Caco-2 (cell line): Measurements from ENCODE around the gene VGLL3. TPM values are rescaled to one million over a fixed set of nuclear protein-coding genes. Genes with fewer than 3 reads are reported as not detected.

Experiments
- BruUV-seq: library from RNA; stranded (reverse); fragments of 400-500 nt; replicated peaks from 2 replicates; lab custom pipeline; 2021; lab: Mats Ljungman, UMichigan
- CTCF ChIA-PET: fragments of 300-600 bp; sonication (Branson Sonifier 250); formaldehyde crosslinking; loops from one replicate; lab custom pipeline; 2022; ENCODE audit warnings: antibody characterized with exemption; lab: Charles Lee
- POLR2A ChIA-PET: fragments of 300-600 bp; sonication (Branson Sonifier 250); formaldehyde crosslinking; loops from one replicate; lab custom pipeline; 2022; ENCODE audit warnings: antibody characterized with exemption; lab: Charles Lee
- DNase-seq, 2 experiments: peaks; one replicate each; pipeline versions ENCODE4 v3.0.0 to v3.0.0-alpha.2; 2020 to 2022
- H3K27me3 ChIP-seq: replicated peaks from 2 replicates; pipeline ENCODE4 v1.6.0; 2011; ENCODE audit warnings: low read length; ENCODE audit not compliant: control insufficient read depth, insufficient read depth
- H3K36me3 ChIP-seq: 2 replicates; pipeline ENCODE4 v1.5.1; 2011; ENCODE audit warnings: low read length; ENCODE audit not compliant: control insufficient read depth, insufficient read depth
- H3K4me1 ChIP-seq: fragments of 250-450 bp; sonication (Bioruptor Pico); 2 replicates; pipeline ENCODE4 v1.5.1; 2020; ENCODE audit warnings: mild to moderate bottlenecking
- H3K4me3 ChIP-seq: 2 replicates; pipeline ENCODE4 v1.5.1; 2011; ENCODE audit warnings: low read depth, mild to moderate bottlenecking, control low read depth, low read length
- H3K9me3 ChIP-seq: fragments of 250-450 bp; sonication (Bioruptor Pico); 2 replicates; pipeline ENCODE4 v1.5.1; 2020; ENCODE audit warnings: mild to moderate bottlenecking, moderate library complexity
- H3K27ac Mint-ChIP-seq: one replicate; pipeline ENCODE4 v1.8.0; 2022; ENCODE audit warnings: mixed read lengths; ENCODE audit not compliant: unreplicated experiment
- H3K27me3 Mint-ChIP-seq: one replicate; pipeline ENCODE4 v1.8.0; 2022; ENCODE audit warnings: mixed read lengths; ENCODE audit not compliant: insufficient read depth, unreplicated experiment
- H3K36me3 Mint-ChIP-seq: one replicate; pipeline ENCODE4 v1.8.0; 2022; ENCODE audit warnings: mild to moderate bottlenecking, mixed read lengths; ENCODE audit not compliant: insufficient read depth, unreplicated experiment
- H3K4me1 Mint-ChIP-seq: one replicate; pipeline ENCODE4 v1.8.0; 2022; ENCODE audit warnings: low read depth, mixed read lengths; ENCODE audit not compliant: unreplicated experiment
- H3K4me3 Mint-ChIP-seq: one replicate; pipeline ENCODE4 v1.8.0; 2022; ENCODE audit warnings: mild to moderate bottlenecking, moderate library complexity, mixed read lengths; ENCODE audit not compliant: unreplicated experiment
- H3K9me3 Mint-ChIP-seq: one replicate; pipeline ENCODE4 v1.8.0; 2022; ENCODE audit warnings: mixed read lengths; ENCODE audit not compliant: unreplicated experiment
- intact Hi-C: fragments of 100-400 bp; cut with micrococcal nuclease; formaldehyde crosslinking; loops from one replicate; pipeline ENCODE4 v1.10.0; 2022; ENCODE audit not compliant: unreplicated experiment
- total RNA-seq: library from RNA; stranded (reverse); gene quantifications from 2 replicates; pipeline ENCODE4 v1.2.3, GENCODE V29; 2022
- TF ChIP-seq, protein P1 (sequence below), 2 experiments: fragments of 200-600 bp in 1 of 2; IDR thresholded peaks; 1 replicate in 1 of 2; 2 replicates in 1 of 2; pipeline versions ENCODE4 v1.5.1 to v1.8.0; 2011 to 2022; ENCODE audit warnings: antibody characterized with exemption in 1 of 2, control low read depth in 1 of 2, inconsistent platforms in 1 of 2, low read depth in 1 of 2, low read length in 1 of 2, mild to moderate bottlenecking in 1 of 2, moderate library complexity in 1 of 2; ENCODE audit not compliant: insufficient read depth in 1 of 2, severe bottlenecking in 1 of 2, unreplicated experiment in 1 of 2

Gene VGLL3
- total RNA-seq, 1 experiment from 2014 or later, result 8.2 TPM

- H3K4me1 Mint-ChIP-seq, result peaks cover 15% of the 10 kb centered on the region
- Histone ChIP-seq H3K4me1 (no peaks in the 10 kb centered on the region), H3K9me3 (no peaks in the 10 kb centered on the region), H3K27me3 (no peaks in the 10 kb centered on the region), H3K4me3 (no peak overlapping the region), H3K36me3 (no peaks in the 10 kb centered on the region)
- BruUV-seq, result no TSS peak
- no peaks in the 10 kb centered on the region for H3K9me3 Mint-ChIP-seq
- TF ChIP-seq, protein P1, sequence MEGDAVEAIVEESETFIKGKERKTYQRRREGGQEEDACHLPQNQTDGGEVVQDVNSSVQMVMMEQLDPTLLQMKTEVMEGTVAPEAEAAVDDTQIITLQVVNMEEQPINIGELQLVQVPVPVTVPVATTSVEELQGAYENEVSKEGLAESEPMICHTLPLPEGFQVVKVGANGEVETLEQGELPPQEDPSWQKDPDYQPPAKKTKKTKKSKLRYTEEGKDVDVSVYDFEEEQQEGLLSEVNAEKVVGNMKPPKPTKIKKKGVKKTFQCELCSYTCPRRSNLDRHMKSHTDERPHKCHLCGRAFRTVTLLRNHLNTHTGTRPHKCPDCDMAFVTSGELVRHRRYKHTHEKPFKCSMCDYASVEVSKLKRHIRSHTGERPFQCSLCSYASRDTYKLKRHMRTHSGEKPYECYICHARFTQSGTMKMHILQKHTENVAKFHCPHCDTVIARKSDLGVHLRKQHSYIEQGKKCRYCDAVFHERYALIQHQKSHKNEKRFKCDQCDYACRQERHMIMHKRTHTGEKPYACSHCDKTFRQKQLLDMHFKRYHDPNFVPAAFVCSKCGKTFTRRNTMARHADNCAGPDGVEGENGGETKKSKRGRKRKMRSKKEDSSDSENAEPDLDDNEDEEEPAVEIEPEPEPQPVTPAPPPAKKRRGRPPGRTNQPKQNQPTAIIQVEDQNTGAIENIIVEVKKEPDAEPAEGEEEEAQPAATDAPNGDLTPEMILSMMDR (IDR thresholded peaks at IDR 0.05; ENCODE audit: insufficient read depth in 1 of 2, low read depth in 1 of 2, low read length in 1 of 2, severe bottlenecking in 1 of 2, unreplicated experiment in 1 of 2), result no peak
- no peaks in the 10 kb centered on the region for H3K27me3 Mint-ChIP-seq
- no peaks in the 10 kb centered on the region for H3K36me3 Mint-ChIP-seq
- H3K4me3 Mint-ChIP-seq, result no peak overlapping the region
- no peak overlapping the region for H3K27ac Mint-ChIP-seq
- intact Hi-C loops, result no loop called here
- ChIA-PET CTCF (no interaction called here), POLR2A (no interaction called here)
- no peak for DNase-seq
These were observed 41.1 kb downstream of the VGLL3 start for GRCh38 chr3:86949850-86950249.

GRCh38 chr3:86948822-86949221, 42.1 kb downstream of the VGLL3 start:
- DNase-seq, result no peak
- H3K27ac Mint-ChIP-seq, result no peak overlapping the region

GRCh38 chr3:86942206-86942605, 48.7 kb downstream of the VGLL3 start:
- CTCF ChIA-PET, result no interaction called here
- TF ChIP-seq, protein P1 (IDR thresholded peaks at IDR 0.05; ENCODE audit: insufficient read depth in 1 of 2, low read depth in 1 of 2, low read length in 1 of 2, severe bottlenecking in 1 of 2, unreplicated experiment in 1 of 2), result no peak
- BruUV-seq, result no TSS peak
- Mint-ChIP-seq H3K9me3 (no peaks in the 10 kb centered on the region), H3K27ac (no peak overlapping the region), H3K27me3 (no peaks in the 10 kb centered on the region), H3K36me3 (no peaks in the 10 kb centered on the region), H3K4me1 (no peaks in the 10 kb centered on the region), H3K4me3 (no peak overlapping the region)
- POLR2A ChIA-PET, result no interaction called here
- Histone ChIP-seq H3K27me3 (no peaks in the 10 kb centered on the region), H3K4me1 (no peaks in the 10 kb centered on the region), H3K9me3 (no peaks in the 10 kb centered on the region), H3K36me3 (no peaks in the 10 kb centered on the region), H3K4me3 (no peak overlapping the region)
- intact Hi-C loops, result no loop called here
- DNase-seq, result no peak

More at GRCh38 chr3:86948822-86949221, 42.1 kb downstream of the VGLL3 start:
- no peaks in the 10 kb centered on the region for H3K36me3 ChIP-seq
- no peaks in the 10 kb centered on the region for H3K9me3 ChIP-seq
- no peaks in the 10 kb centered on the region for H3K27me3 ChIP-seq
- no TSS peak for BruUV-seq
- Mint-ChIP-seq H3K36me3 (no peaks in the 10 kb centered on the region), H3K27me3 (no peaks in the 10 kb centered on the region), H3K4me3 (no peak overlapping the region), H3K9me3 (no peaks in the 10 kb centered on the region), H3K4me1 (peaks cover 15% of the 10 kb centered on the region)
- TF ChIP-seq, protein P1 (IDR thresholded peaks at IDR 0.05; ENCODE audit: insufficient read depth in 1 of 2, low read depth in 1 of 2, low read length in 1 of 2, severe bottlenecking in 1 of 2, unreplicated experiment in 1 of 2), result no peak
- no peak overlapping the region for H3K4me3 ChIP-seq
- POLR2A ChIA-PET, result no interaction called here
- CTCF ChIA-PET, result no interaction called here
- intact Hi-C loops, result no loop called here
- no peaks in the 10 kb centered on the region for H3K4me1 ChIP-seq
